Type B pancreatic cell (in vitro differentiated cells): ENCODE results near the gene ENTPD6. TPM values are rescaled to one million over a fixed set of nuclear protein-coding genes. Genes with fewer than 3 reads are reported as not detected.
"Not testable (repeated sequence)": the region's sequence is repeated elsewhere in the genome, so short reads cannot be mapped to it uniquely, and the experiment has no call there.

Source experiments
- DNase-seq: peaks from one replicate; pipeline ENCODE4 v3.0.0; 2021; ENCODE audit warnings: mixed read lengths; ENCODE audit not compliant: unreplicated experiment; ENCODE audit errors: extremely low spot score
- H3K27ac Mint-ChIP-seq: 2 replicates; pipeline ENCODE4 v1.8.0; 2021; ENCODE audit warnings: mild to moderate bottlenecking, mixed read lengths
- H3K27me3 Mint-ChIP-seq: 2 replicates; pipeline ENCODE4 v1.8.0; 2021; ENCODE audit warnings: mixed read lengths
- H3K36me3 Mint-ChIP-seq: 2 replicates; pipeline ENCODE4 v1.8.0; 2021; ENCODE audit warnings: mixed read lengths
- H3K4me1 Mint-ChIP-seq: one replicate; pipeline ENCODE4 v1.8.0; 2021; ENCODE audit warnings: mixed read lengths; ENCODE audit not compliant: unreplicated experiment
- H3K4me3 Mint-ChIP-seq: 2 replicates; pipeline ENCODE4 v1.8.0; 2021; ENCODE audit warnings: mild to moderate bottlenecking, mixed read lengths
- H3K9me3 Mint-ChIP-seq: 2 replicates; pipeline ENCODE4 v1.8.0; 2021; ENCODE audit warnings: mixed read lengths
- CTCF ChIP-seq: fragments of 200-600 bp; sonication (generic); conservative IDR thresholded peaks from 2 replicates; pipeline ENCODE4 v1.5.0; 2021; ENCODE audit warnings: antibody characterized with exemption, mild to moderate bottlenecking
- total RNA-seq: library from RNA; stranded (reverse); gene quantifications from 2 replicates; pipeline ENCODE4 v1.2.1, GENCODE V29; 2021; ENCODE audit warnings: low replicate concordance

Gene ENTPD6
- total RNA-seq, 1 donor from 2014 or later = 64.1 TPM

- peaks cover 29% of the 10 kb centered on the region for H3K4me1 Mint-ChIP-seq
- no peaks in the 10 kb centered on the region for H3K36me3 Mint-ChIP-seq
- no peak for DNase-seq
- H3K9me3 Mint-ChIP-seq = no peaks in the 10 kb centered on the region
- H3K27ac Mint-ChIP-seq = peak overlapping the region; percentile 71
- TF ChIP-seq CTCF = no peak
- peaks cover 22% of the 10 kb centered on the region for H3K27me3 Mint-ChIP-seq
- H3K4me3 Mint-ChIP-seq = peak overlapping the region; percentile 13
Measured at GRCh38 chr20:25237610-25238318, 42.3 kb downstream of the ENTPD6 start.

- H3K27ac Mint-ChIP-seq = peak overlapping the region; percentile 71
- no peaks in the 10 kb centered on the region for H3K36me3 Mint-ChIP-seq
- H3K4me1 Mint-ChIP-seq = peaks cover 28% of the 10 kb centered on the region
- H3K9me3 Mint-ChIP-seq = no peaks in the 10 kb centered on the region
- DNase-seq = no peak
- H3K4me3 Mint-ChIP-seq = no peak overlapping the region
- peaks cover 23% of the 10 kb centered on the region for H3K27me3 Mint-ChIP-seq
- no peak for TF ChIP-seq CTCF
Measured at GRCh38 chr20:25238319-25239037, 43.0 kb downstream of the ENTPD6 start.

GRCh38 chr20:25239387-25240370 is 44.2 kb downstream of the ENTPD6 start:
- TF ChIP-seq CTCF = no peak
- H3K4me1 Mint-ChIP-seq = peaks cover 16% of the 10 kb centered on the region
- DNase-seq = no peak
- peaks cover 26% of the 10 kb centered on the region for H3K27me3 Mint-ChIP-seq
- no peak overlapping the region for H3K27ac Mint-ChIP-seq
- no peak overlapping the region for H3K4me3 Mint-ChIP-seq
- no peaks in the 10 kb centered on the region for H3K9me3 Mint-ChIP-seq
- no peaks in the 10 kb centered on the region for H3K36me3 Mint-ChIP-seq

GRCh38 chr20:25240851-25241658 is 45.5 kb downstream of the ENTPD6 start:
- H3K9me3 Mint-ChIP-seq, H3K36me3 Mint-ChIP-seq, DNase-seq: not testable (repeated sequence)
- Mint-ChIP-seq H3K27ac (peak overlapping the region; percentile 84), H3K27me3 (peaks cover 26% of the 10 kb centered on the region), H3K4me3 (peak overlapping the region; percentile 56), H3K4me1 (peaks cover 13% of the 10 kb centered on the region)

GRCh38 chr20:25241659-25241955 is 46.1 kb downstream of the ENTPD6 start:
- not testable (repeated sequence) for H3K9me3 Mint-ChIP-seq, DNase-seq, H3K36me3 Mint-ChIP-seq
- H3K4me1 Mint-ChIP-seq = peaks cover 13% of the 10 kb centered on the region
- H3K27me3 Mint-ChIP-seq = peaks cover 29% of the 10 kb centered on the region
- peak overlapping the region; percentile 84 for H3K27ac Mint-ChIP-seq
- peak overlapping the region; percentile 56 for H3K4me3 Mint-ChIP-seq

- Mint-ChIP-seq H3K4me3 (peak overlapping the region; percentile 56), H3K27ac (peak overlapping the region; percentile 84), H3K27me3 (peaks cover 35% of the 10 kb centered on the region), H3K9me3 (no peaks in the 10 kb centered on the region), H3K4me1 (peaks cover 13% of the 10 kb centered on the region), H3K36me3 (no peaks in the 10 kb centered on the region)
- TF ChIP-seq CTCF = no peak
- DNase-seq = no peak
Measured at GRCh38 chr20:25242231-25242630, 46.7 kb downstream of the ENTPD6 start.
